ENCODE measurements around the gene ARID1B.
"Not testable (repeated sequence)": the region's sequence is repeated elsewhere in the genome, so short reads cannot be mapped to it uniquely, and the experiment has no call there.

The ARID1B gene

DNA sequence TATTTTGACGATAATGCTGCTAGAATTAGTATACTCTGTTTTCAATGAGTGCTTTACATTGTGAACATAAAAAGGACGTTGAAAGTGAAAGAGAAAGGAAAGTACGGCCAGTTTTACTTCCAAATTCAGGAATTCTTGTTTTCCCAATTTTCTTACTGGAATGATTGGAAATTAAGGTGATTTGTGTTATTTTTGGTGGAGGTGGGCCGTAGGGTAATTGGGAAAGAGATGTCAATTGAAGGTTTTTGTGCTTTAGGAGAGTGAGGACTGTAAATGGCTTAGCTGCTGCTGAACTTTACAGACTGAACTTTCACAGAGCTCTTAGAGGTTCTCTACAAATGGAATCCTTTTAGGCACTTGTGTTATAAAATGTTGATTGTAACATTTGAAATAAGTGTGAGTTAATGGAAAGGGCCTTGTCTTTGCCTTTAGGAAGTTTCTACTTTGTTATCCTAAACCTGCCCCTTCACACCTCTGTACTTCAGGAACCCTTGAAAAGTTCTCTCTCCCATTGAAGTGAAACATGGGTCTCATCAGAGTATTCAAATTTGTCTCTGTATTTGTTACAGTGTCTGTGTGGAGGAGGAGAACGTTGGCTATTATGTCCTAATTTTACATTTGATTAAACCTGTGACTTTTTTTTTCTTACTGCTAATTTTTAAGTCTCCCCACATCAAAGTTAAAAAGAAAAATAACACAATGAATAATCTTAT is 256.4 kb downstream of the ARID1B start:
- no peak for DNase-seq

DNA sequence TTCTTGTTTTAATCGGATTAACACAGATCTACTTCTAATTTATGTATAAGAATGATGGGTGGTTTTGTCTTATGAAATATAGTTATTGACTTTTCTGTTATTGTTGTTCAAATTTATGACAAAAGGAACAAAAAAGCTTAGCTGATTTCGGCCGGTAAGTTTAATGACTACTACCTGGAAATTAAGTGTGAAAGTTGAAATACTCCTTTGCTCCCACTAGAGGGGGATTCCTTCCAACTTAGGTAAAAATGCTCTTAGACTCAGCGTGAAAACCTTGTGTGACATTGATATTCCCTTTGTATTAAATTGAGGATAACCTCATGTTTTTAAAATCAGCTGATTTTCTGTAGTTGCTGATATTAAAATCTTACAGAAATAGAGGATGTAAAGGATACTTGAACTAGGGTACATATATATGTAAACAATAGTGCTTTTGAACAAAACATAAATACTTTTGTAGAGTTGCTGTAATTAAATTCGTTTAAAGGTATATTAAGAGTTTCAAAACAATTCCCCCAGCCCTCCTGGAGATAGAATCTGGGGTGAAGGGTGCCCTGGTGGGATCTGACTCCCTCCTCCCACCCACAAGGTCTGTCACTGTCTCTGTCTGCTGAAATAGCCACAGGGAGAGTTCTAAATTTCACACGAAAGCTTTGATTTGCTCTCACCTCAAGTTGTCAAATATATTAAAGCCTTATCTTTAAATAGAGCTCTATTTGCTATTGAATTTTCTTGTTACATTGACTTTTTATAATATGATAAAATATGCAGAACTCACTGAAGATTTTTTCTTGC is 257.5 kb downstream of the ARID1B start:
- DNase-seq = no peak

GRCh38 chr6:157035546-157035945 is 258.4 kb downstream of the ARID1B start:
- DNase-seq = no peak

GRCh38 chr6:157036245-157036711 is 259.1 kb downstream of the ARID1B start:
- DNase-seq = no peak

- DNase-seq = no peak
Measured at GRCh38 chr6:157037165-157037564, 260.0 kb downstream of the ARID1B start.

DNA sequence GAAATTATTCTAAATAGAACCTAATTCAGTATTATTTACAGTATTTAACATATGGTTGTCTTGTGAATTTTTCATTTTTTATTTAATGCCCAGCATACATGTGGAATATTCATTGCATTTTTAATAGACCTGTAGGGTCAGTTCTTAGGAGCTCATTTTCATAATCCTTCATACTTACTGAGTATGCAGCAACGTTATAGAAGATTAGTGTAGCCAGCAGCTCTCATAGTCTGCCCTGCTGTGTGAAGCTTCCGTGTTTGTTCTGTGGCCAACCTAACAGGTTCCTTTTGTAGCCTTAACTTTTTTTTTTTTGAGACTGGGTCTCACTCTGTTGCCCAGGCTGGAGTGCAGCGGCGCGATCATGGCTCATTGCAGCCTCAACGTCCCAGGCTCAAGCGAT is 261.4 kb downstream of the ARID1B start:
- DNase-seq = no peak

DNA sequence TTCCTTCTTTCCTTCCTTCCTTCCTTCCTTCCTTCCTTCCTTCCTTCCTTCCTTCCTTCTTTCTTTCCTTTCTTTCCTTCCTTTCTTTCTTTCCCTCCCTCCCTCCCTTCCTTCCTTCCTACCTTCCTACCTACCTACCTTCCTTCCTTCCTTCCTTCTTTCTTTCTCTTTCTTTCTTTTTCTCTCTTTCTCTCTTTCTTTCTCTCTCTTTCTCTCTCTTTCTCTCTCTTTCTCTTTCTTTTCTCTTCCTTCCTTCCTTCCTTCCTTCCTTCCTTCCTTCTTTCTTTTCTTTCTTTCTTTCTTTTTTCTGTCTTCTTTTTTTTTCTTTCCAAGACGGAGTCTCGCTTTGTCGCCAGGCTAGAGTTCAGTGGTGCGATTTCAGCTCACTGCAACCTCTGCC is 262.5 kb downstream of the ARID1B start:
- DNase-seq = not testable (repeated sequence)

GRCh38 chr6:157040191-157040590 is 263.0 kb downstream of the ARID1B start:
- no peak for DNase-seq

- DNase-seq = no peak
Measured at GRCh38 chr6:157045831-157046454, 268.8 kb downstream of the ARID1B start.

DNA sequence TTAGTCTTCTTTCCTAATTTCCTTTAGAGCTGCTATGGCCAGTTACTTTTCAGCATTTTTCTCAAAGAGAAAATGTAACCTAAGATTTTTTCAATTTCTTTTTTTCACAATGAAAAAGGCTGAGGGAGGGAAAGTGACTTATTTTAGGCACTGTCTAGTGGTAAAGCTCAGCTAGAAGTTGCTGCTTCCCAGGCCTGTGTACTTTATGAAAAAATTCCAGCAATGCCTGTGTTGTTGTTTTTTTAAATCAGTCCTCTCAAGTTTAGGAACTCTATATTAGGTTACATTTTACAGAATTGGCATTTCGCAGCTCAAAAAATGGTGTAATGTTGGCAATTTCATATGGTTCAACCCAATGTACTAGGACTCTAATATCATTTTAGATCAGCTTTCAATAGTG is 269.6 kb downstream of the ARID1B start:
- DNase-seq = no peak

DNA sequence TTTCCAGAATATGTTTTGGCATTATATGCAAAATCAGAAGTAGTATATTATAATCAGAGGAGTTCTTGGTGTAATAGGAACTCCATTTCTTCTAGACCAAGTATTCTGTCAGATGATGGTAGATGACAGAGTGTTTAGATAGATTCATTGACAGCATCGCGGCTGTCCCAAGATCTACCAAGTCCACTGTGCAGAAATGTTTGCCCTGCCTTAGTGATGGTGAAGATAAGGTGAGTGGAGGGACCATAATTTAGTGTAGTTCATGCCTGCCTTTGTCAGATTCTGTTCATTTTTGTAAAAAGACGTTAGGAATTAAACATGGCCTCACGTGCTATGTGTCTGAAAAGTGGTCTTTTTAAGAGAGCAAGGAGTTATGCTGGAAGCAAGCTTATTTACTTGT is 270.1 kb downstream of the ARID1B start:
- no peak for DNase-seq

DNA sequence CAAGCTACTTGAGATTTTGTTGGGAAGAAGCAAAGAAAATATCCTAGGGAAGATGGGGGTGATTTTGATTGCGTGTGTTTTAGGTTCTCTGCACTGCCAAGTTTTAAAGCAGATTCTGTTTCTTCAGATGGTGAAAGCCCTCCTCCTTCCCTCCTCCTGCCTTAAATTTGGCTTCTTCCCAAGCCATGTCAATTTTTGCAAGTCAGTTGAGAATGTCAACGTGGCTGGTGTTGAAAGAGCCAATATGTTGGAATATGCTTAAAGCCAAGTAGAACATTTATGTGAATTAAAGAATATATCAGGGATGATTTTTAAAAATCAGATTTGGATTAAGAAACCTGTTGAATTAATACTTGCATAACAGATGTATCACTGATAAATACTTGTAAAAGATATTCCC is 270.8 kb downstream of the ARID1B start:
- no peak for DNase-seq

DNA sequence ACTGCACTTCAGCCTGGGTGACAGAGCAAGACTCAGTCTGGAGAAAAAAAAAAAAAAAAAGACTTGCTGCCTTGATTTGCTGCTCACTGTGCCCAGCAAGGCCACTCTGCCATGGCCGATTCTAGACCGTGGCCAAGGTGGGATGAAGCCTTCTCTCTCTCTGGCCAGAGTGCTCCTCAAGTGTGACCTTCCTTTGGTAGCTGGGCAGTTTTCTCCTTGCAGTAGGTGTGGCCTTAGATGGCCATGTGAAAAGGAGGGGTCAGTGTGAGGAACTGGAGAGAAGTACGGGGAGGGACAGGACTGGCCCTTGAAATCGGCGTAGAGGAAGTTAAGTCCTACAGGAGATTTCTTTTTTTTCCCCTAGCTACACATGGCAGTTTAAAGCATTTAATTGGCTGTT is 272.0 kb downstream of the ARID1B start:
- no peak for DNase-seq

- no peak for DNase-seq
Measured at GRCh38 chr6:157050537-157051265, 273.5 kb downstream of the ARID1B start.

- peak in 1 of 2 experiments; percentile 40 for DNase-seq
Measured at GRCh38 chr6:157054531-157054979, 277.4 kb downstream of the ARID1B start.

DNA sequence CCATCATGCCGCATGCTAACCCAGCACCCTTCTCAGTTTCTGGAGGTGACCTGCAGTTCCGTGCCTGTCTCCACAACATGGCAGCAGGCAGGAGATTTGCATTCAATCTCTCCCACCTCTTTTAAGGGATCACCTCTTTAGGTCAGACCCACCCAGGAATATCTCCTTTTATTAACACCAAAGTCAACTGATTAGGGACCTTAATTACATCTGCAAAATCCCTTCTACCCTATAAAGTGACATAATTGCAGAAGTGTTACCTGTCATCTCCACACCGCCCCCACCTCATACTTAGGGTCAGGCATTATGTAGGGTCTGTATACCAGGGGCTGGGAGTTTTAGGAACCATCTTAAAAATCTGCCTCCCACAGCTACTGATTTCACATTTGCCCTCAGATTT is 278.7 kb downstream of the ARID1B start:
- no peak for DNase-seq

- DNase-seq = peak; percentile 30 to 39
Measured at GRCh38 chr6:157056275-157056674, 279.1 kb downstream of the ARID1B start.

GRCh38 chr6:157058574-157058973 is 281.4 kb downstream of the ARID1B start:
- no peak for DNase-seq

DNA sequence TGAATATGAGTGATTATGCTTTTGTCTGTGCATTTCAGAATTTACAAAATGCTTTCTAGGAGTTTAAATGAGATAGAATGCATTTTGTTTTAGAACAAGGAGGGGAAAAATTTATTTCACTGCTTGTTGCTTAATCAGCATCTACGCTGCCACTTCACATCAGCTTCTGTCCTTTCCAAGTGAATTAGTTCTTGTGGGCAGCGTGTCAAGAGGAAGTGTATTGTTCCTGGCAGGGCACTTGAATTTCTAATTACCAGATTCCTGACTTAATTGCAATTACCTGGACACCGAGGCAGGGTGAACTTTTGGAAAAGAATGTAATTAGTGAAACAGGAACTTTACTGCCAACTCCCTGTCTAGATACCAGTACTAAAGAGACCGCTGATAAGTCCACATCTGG is 282.6 kb downstream of the ARID1B start:
- no peak for DNase-seq

DNA sequence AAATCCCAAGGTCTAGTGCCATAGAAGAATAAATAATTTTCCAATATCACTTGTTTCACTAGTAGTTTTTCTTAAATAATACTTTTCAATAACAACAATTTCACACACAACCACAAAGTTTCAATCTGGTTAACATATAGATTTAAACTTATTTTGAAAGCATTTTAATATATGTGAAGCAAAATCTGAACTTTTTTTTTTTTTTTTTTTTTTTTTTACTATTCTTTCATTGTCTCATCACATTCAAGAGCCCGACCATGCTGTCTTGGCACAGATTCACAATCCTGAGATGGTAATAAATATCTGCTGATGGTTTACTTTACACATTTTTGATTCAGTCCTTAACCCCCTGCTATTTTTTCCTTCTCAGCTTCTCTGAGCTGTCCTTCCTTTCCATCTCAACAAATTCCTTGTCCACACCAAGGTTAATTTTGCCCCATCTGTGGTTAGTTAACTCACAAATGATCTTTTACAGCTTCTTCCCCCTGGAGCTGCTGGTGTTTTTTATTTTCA is 283.3 kb downstream of the ARID1B start:
- DNase-seq = no peak

DNA sequence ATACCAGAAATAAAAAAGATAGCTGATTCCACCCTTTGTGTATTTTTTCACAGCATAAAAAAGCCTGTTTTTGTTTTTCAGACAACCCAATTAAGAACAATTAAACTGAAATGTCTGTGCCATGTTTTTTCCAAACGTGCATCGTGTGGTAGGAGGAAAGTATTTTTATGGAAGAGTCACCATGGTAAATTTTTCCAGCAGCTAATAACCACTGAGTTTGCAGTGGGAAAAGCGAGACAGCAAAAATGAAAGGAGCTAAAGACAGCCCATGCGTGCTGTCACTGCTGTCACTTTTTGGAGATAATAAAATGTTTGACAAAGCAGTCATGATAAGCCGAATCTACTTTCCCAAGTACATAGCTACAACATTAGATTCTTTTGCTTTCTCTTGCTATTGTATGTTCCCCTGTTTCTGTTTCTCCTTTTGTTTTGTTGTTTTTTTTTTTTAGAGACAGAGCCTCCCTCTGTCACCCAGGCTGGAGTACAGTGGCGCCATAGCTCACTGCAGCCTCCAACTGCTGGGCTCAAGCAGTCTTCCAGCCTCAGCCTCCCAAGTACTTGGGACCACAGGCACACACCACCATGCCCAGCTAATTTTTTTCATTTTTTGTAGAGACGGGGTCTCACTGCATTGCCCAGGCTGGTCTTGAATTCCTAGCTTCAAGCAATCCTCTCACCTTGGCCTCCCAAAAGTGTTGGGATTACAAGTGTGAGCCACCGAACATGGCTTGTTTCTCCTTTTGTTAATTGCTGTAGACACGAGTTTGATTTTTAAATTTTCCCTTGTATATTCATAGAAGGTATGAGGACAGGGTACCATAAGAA is 284.8 kb downstream of the ARID1B start:
- DNase-seq = no peak
